Measurements from ENCODE around the gene HPD. TPM values are rescaled to one million over a fixed set of nuclear protein-coding genes. Genes with fewer than 3 reads are reported as not detected.
A peak's percentile ranks its signal among the peaks of the same experiment; 100 is the strongest.
"Not testable (repeated sequence)": the region's sequence is repeated elsewhere in the genome, so short reads cannot be mapped to it uniquely, and the experiment has no call there.

The HPD gene
- total RNA-seq, 1 donor from 2014 or later, result 0.13 TPM

- no peak for DNase-seq (ENCODE audit: low read depth)
Measured at GRCh38 chr12:121866331-121866730, 7.7 kb upstream of the HPD start.

GRCh38 chr12:121861636-121862254 is 3.1 kb upstream of the HPD start:
- peak; percentile 31 for DNase-seq (ENCODE audit: low read depth)

GRCh38 chr12:121860699-121861098 is 2.0 kb upstream of the HPD start:
- not testable (repeated sequence) for DNase-seq (ENCODE audit: low read depth)

GRCh38 chr12:121860257-121860656 is 1.6 kb upstream of the HPD start:
- DNase-seq (ENCODE audit: low read depth), result no peak

- DNase-seq (ENCODE audit: low read depth), result no peak
Measured at GRCh38 chr12:121858318-121858661, 369 bp downstream of the HPD start.

GRCh38 chr12:121857322-121858246 is 1.1 kb downstream of the HPD start:
- no peak for DNase-seq (ENCODE audit: low read depth)

GRCh38 chr12:121852392-121852791 is 6.3 kb downstream of the HPD start:
- not testable (repeated sequence) for DNase-seq (ENCODE audit: low read depth)

- no peak for DNase-seq (ENCODE audit: low read depth)
Measured at GRCh38 chr12:121849665-121850064, 9.0 kb downstream of the HPD start.

- DNase-seq (ENCODE audit: low read depth), result no peak
Measured at GRCh38 chr12:121849211-121849610, 9.4 kb downstream of the HPD start.

GRCh38 chr12:121845701-121846100 is 13.0 kb downstream of the HPD start:
- DNase-seq (ENCODE audit: low read depth), result no peak

GRCh38 chr12:121843236-121843982 is 15.2 kb downstream of the HPD start:
- no peak for DNase-seq (ENCODE audit: low read depth)

- no peak for DNase-seq (ENCODE audit: low read depth)
Measured at GRCh38 chr12:121839993-121840761, 18.5 kb downstream of the HPD start.

GRCh38 chr12:121839106-121839992 is 19.3 kb downstream of the HPD start:
- peak; percentile 97 for DNase-seq (ENCODE audit: low read depth)

GRCh38 chr12:121838126-121838525 is 20.5 kb downstream of the HPD start:
- DNase-seq (ENCODE audit: low read depth), result no peak

- no peak for DNase-seq (ENCODE audit: low read depth)
Measured at GRCh38 chr12:121837680-121838079, 21.0 kb downstream of the HPD start.

GRCh38 chr12:121831571-121832245 is 27.0 kb downstream of the HPD start:
- no peak for DNase-seq (ENCODE audit: low read depth)

GRCh38 chr12:121830588-121831265 is 27.9 kb downstream of the HPD start:
- no peak for DNase-seq (ENCODE audit: low read depth)

- DNase-seq (ENCODE audit: low read depth), result no peak
Measured at GRCh38 chr12:121830134-121830533, 28.5 kb downstream of the HPD start.

Measured in myocyte (in vitro differentiated cells).